HepG2 (cell line): ENCODE results near the gene CERS4. TPM values are rescaled to one million over a fixed set of nuclear protein-coding genes. Genes with fewer than 3 reads are reported as not detected.

Source experiments
- KAT2B ChIP-seq: fragments of 150-350 bp; IDR thresholded peaks from 2 replicates; pipeline ENCODE4 v1.6.1; 2014; ENCODE audit warnings: low read depth, low read length, borderline replicate concordance
- MAF1 ChIP-seq: sonication (generic); formaldehyde crosslinking; IDR thresholded peaks from 2 replicates; pipeline ENCODE4 v1.5.0; 2020; ENCODE audit warnings: missing genetic modification reagents, borderline replicate concordance
- PAXIP1 ChIP-seq: sonication (generic); formaldehyde crosslinking; conservative IDR thresholded peaks from 2 replicates; pipeline ENCODE4 v1.4.0; 2020; ENCODE audit warnings: mild to moderate bottlenecking, missing genetic modification reagents, moderate library complexity
- TOE1 ChIP-seq: sonication (generic); formaldehyde crosslinking; IDR thresholded peaks from 2 replicates; pipeline ENCODE4 v1.4.0; 2020; ENCODE audit warnings: mild to moderate bottlenecking, missing genetic modification reagents
- ZBED4 ChIP-seq: sonication (generic); formaldehyde crosslinking; IDR thresholded peaks from 2 replicates; pipeline ENCODE4 v1.4.0; 2020; ENCODE audit warnings: missing genetic modification reagents, borderline replicate concordance
- ZFP1 ChIP-seq: IDR thresholded peaks from 2 replicates; pipeline ENCODE4 v1.6.1; 2016
- ZNF138 ChIP-seq: sonication (generic); formaldehyde crosslinking; IDR thresholded peaks from 2 replicates; pipeline ENCODE4 v1.5.0; 2020; ENCODE audit warnings: mild to moderate bottlenecking, low read depth, missing genetic modification reagents
- ZNF225 ChIP-seq: sonication (generic); formaldehyde crosslinking; IDR thresholded peaks from 2 replicates; pipeline ENCODE4 v1.4.0; 2020; ENCODE audit warnings: mild to moderate bottlenecking, missing genetic modification reagents
- ZNF740 ChIP-seq: sonication (generic); formaldehyde crosslinking; IDR thresholded peaks from 2 replicates; pipeline ENCODE4 v1.4.0; 2020; ENCODE audit warnings: missing genetic modification reagents
- polyA plus RNA-seq, 8 experiments: library from polyadenylated mRNA; depleted of rRNA in 3 of 8; stranded (reverse) in 7 of 8; unstranded in 1 of 8; fragments of >200 nt; fragmentation: Illumina TruSeq in 4 of 8; extraction: Trizol in 4 of 8; gene quantifications; 2 replicates each; pipeline versions ENCODE4 v1.2.1 to v1.2.3, GENCODE V29; 2011 to 2016; ENCODE audit warnings: low read depth in 4 of 8, missing spikeins in 1 of 8, mixed read lengths in 1 of 8; ENCODE audit not compliant: insufficient read depth in 1 of 8
- total RNA-seq, 5 experiments: library from RNA; depleted of rRNA; stranded (reverse); fragments of >200 nt; fragmentation: Illumina TruSeq; extraction: Trizol; gene quantifications; 2 replicates each; pipeline ENCODE4 v1.2.3, GENCODE V29; 2016; ENCODE audit warnings: low read depth in 1 of 5
- TF ChIP-seq, protein P1 (sequence below), 2 experiments: sonication (generic) in 1 of 2; formaldehyde crosslinking in 1 of 2; IDR thresholded peaks; 2 replicates each; pipeline versions ENCODE4 v1.4.0 to v1.6.1; 2018 to 2020; ENCODE audit warnings: missing genetic modification reagents in 2 of 2, borderline replicate concordance in 1 of 2, low read depth in 1 of 2, mild to moderate bottlenecking in 1 of 2, missing biosample characterization in 1 of 2
- TF ChIP-seq, protein P2 (sequence below): sonication (generic); formaldehyde crosslinking; IDR thresholded peaks from 2 replicates; pipeline ENCODE4 v1.5.1; 2020; ENCODE audit warnings: mild to moderate bottlenecking, missing genetic modification reagents, borderline replicate concordance

CERS4 gene
- total and polyA plus RNA-seq, 2 of the 13 experiments (the other 11 are each of a cell fraction or from before 2014, with no cell fraction given): 74.7 to 83.5 TPM

GRCh38 chr19:8209462-8210378, 550 bp downstream of the CERS4 start (continued):
- TF ChIP-seq PAXIP1 (CRISPR knock-in tag) (no peak), ZFP1 (CRISPR knock-in tag) (no peak), TOE1 (CRISPR knock-in tag) (no peak), ZNF740 (CRISPR knock-in tag) (no peak), ZNF138 (CRISPR knock-in tag) (no peak), ZNF225 (CRISPR knock-in tag) (0 out of 2 replicates have a peak, but pooled peaks have one; percentile 51), MAF1 (CRISPR knock-in tag) (no peak), KAT2B (no peak), ZBED4 (no peak)
- TF ChIP-seq, protein P1, sequence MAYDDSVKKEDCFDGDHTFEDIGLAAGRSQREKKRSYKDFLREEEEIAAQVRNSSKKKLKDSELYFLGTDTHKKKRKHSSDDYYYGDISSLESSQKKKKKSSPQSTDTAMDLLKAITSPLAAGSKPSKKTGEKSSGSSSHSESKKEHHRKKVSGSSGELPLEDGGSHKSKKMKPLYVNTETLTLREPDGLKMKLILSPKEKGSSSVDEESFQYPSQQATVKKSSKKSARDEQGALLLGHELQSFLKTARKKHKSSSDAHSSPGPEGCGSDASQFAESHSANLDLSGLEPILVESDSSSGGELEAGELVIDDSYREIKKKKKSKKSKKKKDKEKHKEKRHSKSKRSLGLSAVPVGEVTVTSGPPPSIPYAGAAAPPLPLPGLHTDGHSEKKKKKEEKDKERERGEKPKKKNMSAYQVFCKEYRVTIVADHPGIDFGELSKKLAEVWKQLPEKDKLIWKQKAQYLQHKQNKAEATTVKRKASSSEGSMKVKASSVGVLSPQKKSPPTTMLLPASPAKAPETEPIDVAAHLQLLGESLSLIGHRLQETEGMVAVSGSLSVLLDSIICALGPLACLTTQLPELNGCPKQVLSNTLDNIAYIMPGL (CRISPR knock-in tag; IDR thresholded peaks at IDR 0.05; ENCODE audit: borderline replicate concordance in 1 of 2, low read depth in 1 of 2): peak; percentile 12 to 24; a peak in 2 of 4 replicates
- TF ChIP-seq, protein P2, sequence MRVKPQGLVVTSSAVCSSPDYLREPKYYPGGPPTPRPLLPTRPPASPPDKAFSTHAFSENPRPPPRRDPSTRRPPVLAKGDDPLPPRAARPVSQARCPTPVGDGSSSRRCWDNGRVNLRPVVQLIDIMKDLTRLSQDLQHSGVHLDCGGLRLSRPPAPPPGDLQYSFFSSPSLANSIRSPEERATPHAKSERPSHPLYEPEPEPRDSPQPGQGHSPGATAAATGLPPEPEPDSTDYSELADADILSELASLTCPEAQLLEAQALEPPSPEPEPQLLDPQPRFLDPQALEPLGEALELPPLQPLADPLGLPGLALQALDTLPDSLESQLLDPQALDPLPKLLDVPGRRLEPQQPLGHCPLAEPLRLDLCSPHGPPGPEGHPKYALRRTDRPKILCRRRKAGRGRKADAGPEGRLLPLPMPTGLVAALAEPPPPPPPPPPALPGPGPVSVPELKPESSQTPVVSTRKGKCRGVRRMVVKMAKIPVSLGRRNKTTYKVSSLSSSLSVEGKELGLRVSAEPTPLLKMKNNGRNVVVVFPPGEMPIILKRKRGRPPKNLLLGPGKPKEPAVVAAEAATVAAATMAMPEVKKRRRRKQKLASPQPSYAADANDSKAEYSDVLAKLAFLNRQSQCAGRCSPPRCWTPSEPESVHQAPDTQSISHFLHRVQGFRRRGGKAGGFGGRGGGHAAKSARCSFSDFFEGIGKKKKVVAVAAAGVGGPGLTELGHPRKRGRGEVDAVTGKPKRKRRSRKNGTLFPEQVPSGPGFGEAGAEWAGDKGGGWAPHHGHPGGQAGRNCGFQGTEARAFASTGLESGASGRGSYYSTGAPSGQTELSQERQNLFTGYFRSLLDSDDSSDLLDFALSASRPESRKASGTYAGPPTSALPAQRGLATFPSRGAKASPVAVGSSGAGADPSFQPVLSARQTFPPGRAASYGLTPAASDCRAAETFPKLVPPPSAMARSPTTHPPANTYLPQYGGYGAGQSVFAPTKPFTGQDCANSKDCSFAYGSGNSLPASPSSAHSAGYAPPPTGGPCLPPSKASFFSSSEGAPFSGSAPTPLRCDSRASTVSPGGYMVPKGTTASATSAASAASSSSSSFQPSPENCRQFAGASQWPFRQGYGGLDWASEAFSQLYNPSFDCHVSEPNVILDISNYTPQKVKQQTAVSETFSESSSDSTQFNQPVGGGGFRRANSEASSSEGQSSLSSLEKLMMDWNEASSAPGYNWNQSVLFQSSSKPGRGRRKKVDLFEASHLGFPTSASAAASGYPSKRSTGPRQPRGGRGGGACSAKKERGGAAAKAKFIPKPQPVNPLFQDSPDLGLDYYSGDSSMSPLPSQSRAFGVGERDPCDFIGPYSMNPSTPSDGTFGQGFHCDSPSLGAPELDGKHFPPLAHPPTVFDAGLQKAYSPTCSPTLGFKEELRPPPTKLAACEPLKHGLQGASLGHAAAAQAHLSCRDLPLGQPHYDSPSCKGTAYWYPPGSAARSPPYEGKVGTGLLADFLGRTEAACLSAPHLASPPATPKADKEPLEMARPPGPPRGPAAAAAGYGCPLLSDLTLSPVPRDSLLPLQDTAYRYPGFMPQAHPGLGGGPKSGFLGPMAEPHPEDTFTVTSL (CRISPR knock-in tag): 0 out of 2 replicates have a peak, but pooled peaks have one; percentile 44
